GM08714 (cell line): Measurements from ENCODE around the gene TACR1.

Source experiments
- H3K4me3 ChIP-seq: fragments of 200-500 bp; sonication (Bioruptor generic); 2 replicates; pipeline ENCODE4 v1.5.1; 2014; ENCODE audit warnings: mild to moderate bottlenecking, low read length, inconsistent platforms
- ZNF274 ChIP-seq: IDR thresholded peaks from 2 replicates; pipeline ENCODE4 v1.6.1; 2012; ENCODE audit warnings: mild to moderate bottlenecking, low read depth, low read length

The TACR1 gene

DNA sequence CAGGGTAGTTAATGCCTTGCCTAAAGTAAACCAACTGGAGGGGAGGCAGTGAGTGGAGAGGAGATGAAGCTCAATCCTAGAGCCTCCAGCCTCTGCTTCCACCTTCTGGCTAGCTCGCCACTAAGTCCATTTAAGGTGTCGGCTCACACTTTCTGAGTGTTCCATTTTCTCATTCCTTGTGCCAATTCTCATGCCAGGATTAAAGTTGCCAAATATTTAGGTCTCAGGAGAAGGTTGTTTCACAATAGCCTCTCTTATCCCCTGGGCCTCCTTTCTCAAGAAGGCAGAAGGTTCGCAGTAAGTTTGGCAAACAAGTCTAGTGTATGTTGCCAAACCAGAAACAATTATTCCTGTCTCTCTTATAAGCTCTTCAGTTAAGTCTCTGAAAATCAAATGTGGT is 57.2 kb downstream of the TACR1 start:
- no peak for TF ChIP-seq ZNF274
- no peak overlapping the region for H3K4me3 ChIP-seq

DNA sequence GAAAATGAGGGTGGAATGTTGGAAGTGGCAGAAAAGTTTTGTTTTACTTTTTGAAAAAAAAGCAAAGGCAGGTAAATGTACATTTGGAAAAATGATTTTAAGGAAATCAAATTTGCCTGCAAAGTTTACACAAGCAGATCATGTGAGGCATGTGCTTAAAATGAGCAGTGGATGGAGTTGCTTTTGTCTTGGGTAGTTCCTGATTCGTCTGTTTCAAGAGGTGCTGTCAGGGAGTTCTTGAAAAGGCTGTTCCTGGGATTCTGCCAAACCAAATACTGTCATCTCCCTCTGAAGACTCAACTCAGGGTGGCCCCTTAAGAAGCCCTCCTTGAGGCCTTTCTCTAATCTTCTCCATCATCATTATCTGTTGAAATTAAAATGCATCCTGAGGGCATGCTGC is 59.0 kb downstream of the TACR1 start:
- TF ChIP-seq ZNF274, result no peak
- no peak overlapping the region for H3K4me3 ChIP-seq

- no peak overlapping the region for H3K4me3 ChIP-seq
- no peak for TF ChIP-seq ZNF274
Observed at GRCh38 chr2:75139171-75139570, 60.1 kb downstream of the TACR1 start.

- no peak overlapping the region for H3K4me3 ChIP-seq
Observed at GRCh38 chr2:75138528-75138927, 60.8 kb downstream of the TACR1 start.

GRCh38 chr2:75135776-75136400 is 63.4 kb downstream of the TACR1 start:
- no peak for TF ChIP-seq ZNF274
- H3K4me3 ChIP-seq, result no peak overlapping the region

More at GRCh38 chr2:75138528-75138927, 60.8 kb downstream of the TACR1 start:
- no peak for TF ChIP-seq ZNF274

GRCh38 chr2:75134860-75135259 is 64.5 kb downstream of the TACR1 start:
- no peak for TF ChIP-seq ZNF274
- H3K4me3 ChIP-seq, result no peak overlapping the region

DNA sequence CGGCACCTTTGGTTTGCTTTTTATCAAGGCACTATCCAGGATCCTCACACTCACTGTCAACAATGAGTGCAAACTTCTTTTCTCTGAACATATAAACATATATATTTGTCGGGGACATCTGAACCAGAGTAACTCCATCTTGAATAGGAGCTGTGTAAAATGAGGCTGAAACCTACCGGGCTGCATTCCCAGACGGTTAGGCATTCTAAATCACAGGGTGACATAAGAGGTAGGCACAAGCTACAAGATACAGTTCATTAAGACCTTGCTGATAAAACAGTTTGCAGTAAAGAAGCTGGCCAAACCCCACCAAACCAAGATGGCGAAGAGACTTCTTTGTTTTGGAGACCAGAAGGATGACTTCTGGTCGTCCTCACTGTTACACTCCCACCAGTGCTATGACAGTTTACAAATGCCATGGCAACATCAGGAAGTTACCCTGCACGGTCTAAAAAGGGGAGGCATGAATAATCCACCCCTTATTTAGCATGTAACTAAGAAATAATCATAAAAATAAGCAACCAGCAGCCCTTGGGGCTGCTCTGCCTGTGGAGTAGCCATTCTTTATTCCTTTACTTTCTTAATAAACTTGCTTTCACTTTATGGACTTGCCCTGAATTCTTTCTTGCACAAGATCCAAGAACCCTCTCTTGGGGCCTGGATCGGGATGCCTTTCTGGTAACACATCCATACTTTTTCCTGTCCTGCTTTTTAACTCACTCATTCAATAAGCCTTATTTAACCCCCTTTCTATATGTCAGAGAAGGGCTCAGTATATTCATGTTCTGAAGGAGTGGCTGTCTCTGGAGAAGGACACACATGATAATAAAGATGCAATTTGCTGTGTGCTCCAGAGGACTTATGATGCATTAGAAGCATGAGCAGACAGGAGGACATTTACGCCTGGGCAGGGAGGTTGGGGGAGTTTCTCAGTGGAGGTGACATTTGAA is 65.4 kb downstream of the TACR1 start:
- H3K4me3 ChIP-seq, result no peak overlapping the region
- TF ChIP-seq ZNF274, result no peak

DNA sequence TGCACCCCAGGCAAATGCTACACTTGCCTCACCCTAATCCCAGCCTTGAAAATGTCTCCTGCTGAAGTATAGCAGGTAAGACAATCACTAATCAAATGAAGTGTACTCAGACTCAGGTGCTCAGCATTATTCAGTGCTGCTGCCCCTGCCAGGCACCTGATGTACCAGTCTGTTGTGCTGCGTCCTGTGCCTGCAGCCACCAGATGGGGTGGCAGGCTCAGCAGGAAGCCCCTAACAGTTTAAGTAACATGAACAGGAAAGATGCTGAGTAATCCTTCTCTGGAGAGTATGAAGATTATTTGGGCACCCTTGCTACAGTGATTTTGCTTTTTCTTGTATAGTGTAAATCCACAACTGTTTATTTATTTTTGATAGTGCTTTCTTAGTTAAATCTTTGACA is 69.1 kb downstream of the TACR1 start:
- TF ChIP-seq ZNF274, result no peak
- no peak overlapping the region for H3K4me3 ChIP-seq

DNA sequence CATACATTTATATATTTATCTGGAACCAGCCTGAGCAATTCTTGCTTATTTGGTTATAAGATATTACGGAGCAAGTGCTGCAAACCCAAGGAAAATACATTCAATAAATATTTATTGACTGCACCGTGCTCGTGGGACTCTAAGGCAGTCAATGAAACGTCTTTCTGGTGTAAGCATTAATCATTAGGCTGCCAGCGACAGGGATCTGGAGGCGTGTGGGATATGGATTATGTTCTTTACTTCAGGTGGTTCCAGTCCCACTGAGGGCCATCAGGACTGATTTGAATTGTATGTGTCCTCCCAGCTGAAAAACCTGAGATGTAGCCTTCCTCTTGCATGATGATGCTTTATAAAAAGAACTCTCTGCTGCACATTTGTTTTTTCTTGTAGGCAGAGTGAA is 75.4 kb downstream of the TACR1 start:
- TF ChIP-seq ZNF274, result no peak

DNA sequence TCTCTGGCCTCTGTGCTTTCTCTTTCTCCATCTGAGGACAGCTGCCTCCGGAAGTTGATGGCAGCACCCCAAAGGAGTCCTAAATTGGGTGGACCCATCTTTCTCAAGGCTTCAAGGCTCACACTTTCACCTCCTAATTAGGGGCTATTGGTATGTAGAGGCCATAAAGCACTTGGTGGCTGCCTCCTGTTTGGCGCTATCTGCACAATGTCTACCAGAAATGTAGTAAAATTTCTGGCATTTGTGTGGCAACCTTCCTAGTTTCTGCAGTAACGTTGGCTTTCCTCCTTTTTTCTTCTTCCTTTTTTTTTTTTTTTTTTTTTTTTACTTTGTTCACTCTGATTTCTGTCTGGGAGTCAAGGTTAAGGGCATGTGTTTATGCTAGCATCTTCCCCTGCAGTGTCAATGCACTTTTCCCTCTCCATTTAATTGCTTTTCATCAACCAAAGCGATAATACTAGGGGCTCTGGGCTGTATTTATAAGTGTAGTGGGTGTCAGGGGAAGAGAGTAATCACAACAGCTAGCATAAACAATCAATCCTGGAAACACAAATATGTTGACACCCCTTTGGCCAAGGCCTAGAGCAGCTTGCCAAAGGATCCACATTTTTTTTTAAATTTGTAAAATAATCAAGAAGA is 86.0 kb downstream of the TACR1 start:
- H3K4me3 ChIP-seq, result no peak overlapping the region
- no peak for TF ChIP-seq ZNF274

More for the DNA sequence above, 75.4 kb downstream of the TACR1 start:
- H3K4me3 ChIP-seq, result no peak overlapping the region

GRCh38 chr2:75108937-75109482 is 90.3 kb downstream of the TACR1 start:
- TF ChIP-seq ZNF274, result no peak
- no peak overlapping the region for H3K4me3 ChIP-seq

DNA sequence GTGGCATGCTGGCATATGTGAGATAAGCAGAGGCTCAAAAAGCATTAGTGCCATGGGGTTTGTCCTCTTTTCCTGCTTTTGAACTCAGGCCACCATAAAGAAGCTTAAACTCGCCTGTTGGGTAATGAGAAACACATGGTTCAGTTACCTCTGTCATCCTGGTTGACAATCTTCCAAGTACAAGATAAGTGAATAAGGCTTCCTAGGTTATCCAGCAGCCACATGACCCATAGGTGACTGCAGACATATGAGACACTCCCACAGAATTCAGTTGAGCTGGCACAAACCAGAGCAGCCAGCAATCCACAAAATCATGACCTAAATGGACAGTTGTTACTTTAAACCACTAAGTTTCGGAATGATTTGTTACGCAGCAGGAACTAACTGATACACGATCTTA is 97.3 kb downstream of the TACR1 start:
- no peak overlapping the region for H3K4me3 ChIP-seq
- no peak for TF ChIP-seq ZNF274

DNA sequence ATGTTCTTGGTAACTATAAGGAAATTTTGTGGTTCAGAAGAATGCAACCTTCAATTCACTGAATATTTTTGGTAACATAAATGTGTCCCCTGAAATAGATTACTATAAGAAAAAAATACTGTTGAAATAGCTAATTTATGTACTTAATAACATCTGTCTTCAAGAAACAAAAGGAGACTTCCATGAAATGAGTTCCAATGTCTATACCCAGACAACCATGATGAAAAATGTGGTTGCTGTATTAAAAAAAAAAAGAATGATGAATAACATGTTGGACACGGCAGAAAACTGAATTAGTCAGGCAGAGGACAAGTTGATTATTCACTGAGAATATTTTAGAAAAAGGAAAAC is 98.5 kb downstream of the TACR1 start:
- TF ChIP-seq ZNF274, result no peak
- H3K4me3 ChIP-seq, result no peak overlapping the region

DNA sequence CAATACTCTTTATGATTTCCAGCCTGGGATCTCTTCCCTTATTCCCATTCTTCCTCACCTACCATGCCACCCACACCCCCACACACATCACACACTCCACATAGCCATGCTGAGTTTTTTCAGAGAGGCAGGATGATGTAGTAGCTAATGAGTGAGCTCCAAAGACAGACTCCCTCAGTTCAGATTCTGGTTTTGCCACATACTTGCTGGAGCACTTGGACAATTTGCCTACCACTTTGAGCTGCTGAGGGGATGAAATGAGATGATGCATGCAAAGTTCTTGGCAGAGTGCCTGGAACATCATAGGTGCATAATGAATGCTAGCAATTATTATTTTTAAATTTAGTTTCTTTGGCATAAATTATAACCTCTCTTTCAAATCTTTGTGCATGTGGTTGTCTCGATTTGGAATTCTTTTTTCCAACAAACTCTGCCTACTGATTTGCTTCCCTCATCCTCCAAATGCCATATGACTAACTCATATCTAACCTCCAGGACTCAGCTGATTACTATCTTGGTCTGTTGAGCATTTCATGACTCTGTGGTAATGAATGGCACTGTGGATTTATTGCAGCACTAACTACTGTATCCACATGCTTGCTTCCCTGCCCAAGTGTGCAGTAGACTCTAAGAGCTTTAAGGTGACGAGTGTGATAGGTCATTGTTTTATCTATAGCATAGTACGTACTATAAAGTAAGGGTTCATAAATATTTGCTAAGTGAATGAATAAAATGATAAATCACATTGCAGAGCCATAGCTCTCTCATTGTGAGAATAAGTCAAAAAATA is 99.1 kb downstream of the TACR1 start:
- TF ChIP-seq ZNF274, result no peak
- H3K4me3 ChIP-seq, result no peak overlapping the region
